ENCODE results near the gene ILDR1. TPM values are rescaled to one million over a fixed set of nuclear protein-coding genes. Genes with fewer than 3 reads are reported as not detected.

The ILDR1 gene
- under 1 TPM in 2 of 5 experiments, not detected in 3; 0.19 to 0.31 TPM for total RNA-seq
- not detected for polyA plus RNA-seq
- not detected for total RNA-seq

DNA sequence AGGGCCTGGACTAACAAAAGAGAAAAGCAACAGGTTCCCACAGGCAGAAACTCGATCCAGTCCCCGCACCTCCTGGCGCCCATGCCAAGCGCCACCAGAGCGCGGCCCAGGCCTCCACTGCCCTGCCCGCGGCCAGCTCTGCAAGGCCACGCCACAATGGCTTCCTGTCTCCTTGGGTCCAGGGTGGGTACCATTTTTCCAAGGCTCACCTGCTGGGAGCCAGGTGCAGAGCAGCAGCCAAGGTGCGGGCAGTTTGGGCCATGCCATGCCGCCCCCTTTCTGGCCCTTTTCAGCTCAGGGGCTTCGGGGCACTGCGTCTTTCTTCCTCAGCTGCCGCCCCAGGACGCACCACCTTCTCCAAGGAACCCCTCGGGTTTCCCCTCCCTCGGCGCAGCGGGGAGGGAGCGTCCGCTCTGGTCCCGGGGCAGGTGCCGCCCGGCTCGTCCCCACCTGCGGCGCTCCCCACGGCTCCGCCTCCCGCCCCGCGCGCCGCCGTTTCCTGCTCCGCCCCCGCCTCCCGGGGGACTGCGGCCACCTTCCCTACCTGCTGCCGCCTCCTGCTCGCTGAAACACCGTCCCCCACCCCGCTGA is at the start of gene ILDR1:
TSS of gene ILDR1 (minus strand) at position 437 of the 591 bp plus-strand sequence. CDS start at position 267, 170 bp downstream.
- no peaks in the 10 kb centered on the region for H3K9me3 ChIP-seq (ENCODE audit: control insufficient read depth in 2 of 3, low read length in 3 of 3)
- H3K27me3 ChIP-seq (ENCODE audit: control insufficient read depth in 2 of 2, insufficient read depth in 2 of 2, low read length in 2 of 2) = no peaks in the 10 kb centered on the region
- DNase-seq (peak in 2 of 9 donors; percentile 4 to 48), ATAC-seq (peak; percentile 32)
- no peak within 1 kb of the TSS for H3K4me3 ChIP-seq (ENCODE audit: low read length)
- intact Hi-C loops (cut with micrococcal nuclease) = no loop called here
- H3K9me3 Mint-ChIP-seq = peaks cover 0 to 2% (median 0%) of the 10 kb centered on the region in 11 donors
- H3K27ac Mint-ChIP-seq = no peak within 1 kb of the TSS
- POLR2A ChIA-PET = no interaction called here
- H3K36me3 Mint-ChIP-seq = peaks cover 0 to 4% (median 0%) of the 10 kb centered on the region in 5 donors
- H3K4me1 Mint-ChIP-seq = peaks cover 0 to 10% (median 3%) of the 10 kb centered on the region in 7 donors
- CTCF ChIA-PET = no interaction called here
- H3K27ac ChIP-seq (ENCODE audit: low read depth, low read length) = no peak within 1 kb of the TSS
- H3K4me1 ChIP-seq (ENCODE audit: control insufficient read depth in 2 of 2, insufficient read depth in 2 of 2, low read length in 2 of 2) = no peaks in the 10 kb centered on the region
- H3K4me3 Mint-ChIP-seq = peak within 1 kb of the TSS in 8 of 10 donors; percentile 49 to 81 (median 68)
- peaks cover 33 to 56% (median 54%) of the 10 kb centered on the region in 5 donors for H3K27me3 Mint-ChIP-seq
- no peaks in the 10 kb centered on the region for H3K36me3 ChIP-seq (ENCODE audit: control insufficient read depth in 2 of 3, insufficient read depth in 3 of 3, low read length in 3 of 3)

DNA sequence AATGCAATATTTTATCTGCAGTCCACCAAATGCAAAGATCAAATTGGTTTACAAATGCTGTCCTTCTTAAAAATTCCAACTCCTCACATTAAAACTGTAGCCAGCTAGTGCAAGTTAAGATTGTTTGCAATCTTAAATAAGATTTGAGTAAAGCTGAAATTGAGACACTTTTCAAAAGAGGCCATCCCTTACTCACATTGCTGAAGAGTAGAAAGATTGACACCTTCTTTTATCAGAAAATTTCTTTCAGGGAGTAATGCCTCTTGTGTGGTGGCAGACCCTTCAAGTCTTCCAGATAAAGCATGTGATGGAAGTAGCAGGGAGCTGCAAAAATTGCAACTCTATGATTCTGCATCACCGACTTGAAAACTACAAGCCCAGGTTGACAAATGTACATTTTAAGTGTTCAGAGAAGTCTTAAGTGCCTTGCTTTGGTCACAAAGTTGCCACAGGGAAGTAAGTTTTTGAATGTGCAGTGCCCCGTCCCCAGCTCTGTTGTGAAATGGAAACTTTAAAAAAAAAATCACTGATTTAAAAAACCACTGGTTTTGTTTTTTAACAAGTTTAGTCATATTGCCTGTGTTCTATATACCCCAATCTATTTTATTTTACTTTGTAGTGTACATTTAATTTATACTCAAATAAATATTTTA is 45.7 kb upstream of the ILDR1 start:
- ATAC-seq (no peak), DNase-seq (no peak)
- intact Hi-C loops (cut with micrococcal nuclease) = no loop called here
- H3K4me1 Mint-ChIP-seq = peaks cover 0 to 9% (median 0%) of the 10 kb centered on the region in 7 donors
- Histone ChIP-seq H3K27me3 (ENCODE audit: control insufficient read depth in 2 of 2, insufficient read depth in 2 of 2, low read length in 2 of 2) (no peaks in the 10 kb centered on the region), H3K36me3 (ENCODE audit: control insufficient read depth in 2 of 3, insufficient read depth in 3 of 3, low read length in 3 of 3) (no peaks in the 10 kb centered on the region), H3K4me1 (ENCODE audit: control insufficient read depth in 2 of 2, insufficient read depth in 2 of 2, low read length in 2 of 2) (no peaks in the 10 kb centered on the region), H3K4me3 (ENCODE audit: low read length) (no peak overlapping the region), H3K9me3 (ENCODE audit: control insufficient read depth in 2 of 3, low read length in 3 of 3) (no peaks in the 10 kb centered on the region), H3K27ac (ENCODE audit: low read depth, low read length) (no peak overlapping the region)
- peaks cover 0 to 4% (median 0%) of the 10 kb centered on the region in 5 donors for H3K36me3 Mint-ChIP-seq
- ChIA-PET CTCF (no interaction called here), POLR2A (no interaction called here)
- peaks cover 0 to 4% (median 0%) of the 10 kb centered on the region in 11 donors for H3K9me3 Mint-ChIP-seq
- no peak overlapping the region for H3K27ac Mint-ChIP-seq
- H3K27me3 Mint-ChIP-seq = peaks cover 0 to 12% (median 0%) of the 10 kb centered on the region in 5 donors
- H3K4me3 Mint-ChIP-seq = no peak overlapping the region

DNA sequence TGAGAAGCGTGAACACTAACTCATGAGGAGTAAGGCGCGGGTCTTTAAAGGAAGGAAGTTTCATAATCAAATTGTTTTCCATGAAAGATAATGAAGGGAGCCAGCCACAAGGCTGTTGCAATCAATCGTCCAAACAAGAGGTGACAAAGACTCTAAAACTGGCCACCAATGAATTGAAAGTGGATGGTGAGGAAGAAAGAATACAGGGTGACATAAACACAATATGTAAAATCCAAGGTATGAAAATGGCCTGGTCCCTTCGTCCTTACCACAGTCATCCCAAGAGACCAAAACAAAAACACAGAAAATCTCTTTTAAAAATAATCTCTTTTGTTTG is 45.1 kb upstream of the ILDR1 start:
- intact Hi-C loops (cut with micrococcal nuclease) = no loop called here
- no peak overlapping the region for H3K4me3 Mint-ChIP-seq

DNA sequence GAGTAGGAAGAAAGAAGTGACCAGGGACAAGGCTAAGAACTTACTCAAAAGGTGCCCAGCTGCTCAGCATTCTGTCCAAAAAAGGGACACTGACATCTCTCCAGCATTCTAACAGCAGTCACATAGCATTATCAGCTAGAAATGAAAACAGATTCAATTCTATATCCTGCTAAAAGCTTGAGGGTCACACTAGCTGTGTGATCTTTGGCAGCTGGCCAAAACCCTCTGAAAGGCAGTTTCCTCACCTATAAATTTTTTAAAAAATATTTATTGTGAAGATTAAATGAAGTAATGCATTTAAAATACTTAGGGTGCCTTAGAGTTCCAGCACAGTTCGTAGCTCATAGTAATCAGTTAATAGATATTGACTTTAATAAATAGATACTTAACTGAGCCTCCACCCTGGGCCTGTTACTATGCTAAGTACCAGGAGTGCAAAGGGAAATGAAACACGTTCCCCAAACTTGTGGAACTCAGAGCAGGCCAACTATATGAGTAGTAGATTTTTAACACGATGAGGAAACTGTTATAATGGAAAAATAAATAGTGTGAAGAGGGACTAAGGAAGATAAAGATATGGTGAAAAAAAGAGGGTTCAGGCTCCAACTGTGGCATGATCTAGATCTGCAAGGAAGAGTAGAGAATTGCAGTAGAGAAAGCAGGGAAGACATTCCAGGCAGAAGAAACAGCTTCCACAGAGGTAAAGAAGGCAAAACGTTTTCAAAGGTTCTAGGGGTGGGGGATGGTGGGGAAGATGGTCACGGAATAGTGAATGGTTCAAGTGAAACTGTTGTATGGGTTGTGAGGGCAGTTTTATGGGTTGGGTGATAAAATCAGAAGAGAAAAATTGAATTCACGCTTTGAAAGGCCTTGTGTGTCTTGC is 44.5 kb upstream of the ILDR1 start:
- H3K27me3 Mint-ChIP-seq = peaks cover 0 to 12% (median 0%) of the 10 kb centered on the region in 5 donors
- H3K9me3 ChIP-seq (ENCODE audit: control insufficient read depth in 2 of 3, low read length in 3 of 3) = no peaks in the 10 kb centered on the region
- ATAC-seq = no peak
- H3K36me3 ChIP-seq (ENCODE audit: control insufficient read depth in 2 of 3, insufficient read depth in 3 of 3, low read length in 3 of 3) = no peaks in the 10 kb centered on the region
- H3K27ac ChIP-seq (ENCODE audit: low read depth, low read length) = no peak overlapping the region
- CTCF ChIA-PET = no interaction called here
- H3K4me3 ChIP-seq (ENCODE audit: low read length) = no peak overlapping the region
- H3K27me3 ChIP-seq (ENCODE audit: control insufficient read depth in 2 of 2, insufficient read depth in 2 of 2, low read length in 2 of 2) = no peaks in the 10 kb centered on the region
- POLR2A ChIA-PET = no interaction called here
- H3K4me1 Mint-ChIP-seq = peaks cover 0 to 9% (median 0%) of the 10 kb centered on the region in 7 donors
- intact Hi-C loops (cut with micrococcal nuclease) = no loop called here
- H3K36me3 Mint-ChIP-seq = peaks cover 0 to 4% (median 0%) of the 10 kb centered on the region in 5 donors
- DNase-seq = no peak
- H3K9me3 Mint-ChIP-seq = peaks cover 0 to 2% (median 0%) of the 10 kb centered on the region in 11 donors
- H3K27ac Mint-ChIP-seq = no peak overlapping the region
- H3K4me3 Mint-ChIP-seq = peak overlapping the region in 1 of 10 donors; percentile 6
- no peaks in the 10 kb centered on the region for H3K4me1 ChIP-seq (ENCODE audit: control insufficient read depth in 2 of 2, insufficient read depth in 2 of 2, low read length in 2 of 2)

More for the DNA sequence above, 45.1 kb upstream of the ILDR1 start:
- ATAC-seq (peak; percentile 15), DNase-seq (no peak)
- ChIA-PET POLR2A (no interaction called here), CTCF (no interaction called here)
- Mint-ChIP-seq H3K4me1 (peaks cover 0 to 9% (median 0%) of the 10 kb centered on the region in 7 donors), H3K9me3 (peaks cover 0 to 4% (median 0%) of the 10 kb centered on the region in 11 donors), H3K27ac (no peak overlapping the region), H3K36me3 (peaks cover 0 to 4% (median 0%) of the 10 kb centered on the region in 5 donors), H3K27me3 (peaks cover 0 to 12% (median 0%) of the 10 kb centered on the region in 5 donors)
- Histone ChIP-seq H3K4me1 (ENCODE audit: control insufficient read depth in 2 of 2, insufficient read depth in 2 of 2, low read length in 2 of 2) (no peaks in the 10 kb centered on the region), H3K27me3 (ENCODE audit: control insufficient read depth in 2 of 2, insufficient read depth in 2 of 2, low read length in 2 of 2) (no peaks in the 10 kb centered on the region), H3K9me3 (ENCODE audit: control insufficient read depth in 2 of 3, low read length in 3 of 3) (no peaks in the 10 kb centered on the region), H3K4me3 (ENCODE audit: low read length) (no peak overlapping the region), H3K27ac (ENCODE audit: low read depth, low read length) (no peak overlapping the region), H3K36me3 (ENCODE audit: control insufficient read depth in 2 of 3, insufficient read depth in 3 of 3, low read length in 3 of 3) (no peaks in the 10 kb centered on the region)

DNA sequence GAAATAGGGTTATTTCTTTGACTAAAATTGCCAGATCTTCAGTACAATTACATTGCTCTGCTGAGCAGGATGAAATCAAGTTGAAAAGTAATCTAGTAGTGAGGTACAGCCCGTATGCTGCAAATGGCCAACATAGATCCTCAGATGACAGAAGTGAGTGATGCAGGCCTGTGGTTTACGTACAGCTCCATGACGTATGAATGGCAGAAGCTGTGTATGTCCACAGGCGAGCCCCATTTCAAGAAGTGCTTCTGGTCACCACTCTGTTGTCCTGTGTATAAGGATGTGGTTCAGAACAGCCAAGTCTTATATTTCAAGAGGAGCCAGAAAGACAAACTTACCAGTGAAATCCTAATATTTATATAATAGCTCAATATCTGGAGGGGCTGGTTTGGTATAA is 42.3 kb upstream of the ILDR1 start:
- DNase-seq = no peak
- H3K27me3 ChIP-seq (ENCODE audit: control insufficient read depth in 2 of 2, insufficient read depth in 2 of 2, low read length in 2 of 2) = no peaks in the 10 kb centered on the region
- no peaks in the 10 kb centered on the region for H3K4me1 ChIP-seq (ENCODE audit: control insufficient read depth in 2 of 2, insufficient read depth in 2 of 2, low read length in 2 of 2)
- H3K36me3 ChIP-seq (ENCODE audit: control insufficient read depth in 2 of 3, insufficient read depth in 3 of 3, low read length in 3 of 3) = no peaks in the 10 kb centered on the region
- intact Hi-C loops (cut with micrococcal nuclease) = no loop called here
- H3K9me3 Mint-ChIP-seq = peaks cover 0 to 2% (median 0%) of the 10 kb centered on the region in 11 donors
- no peak overlapping the region for H3K27ac ChIP-seq (ENCODE audit: low read depth, low read length)
- ChIA-PET CTCF (interaction anchor here (0.6 to 0.9 kb wide), 2 partner anchors 33 to 1267 kb away, joined by 3 read pairs; no protein-coding TSS in a partner anchor), POLR2A (no interaction called here)
- peaks cover 0 to 4% (median 0%) of the 10 kb centered on the region in 5 donors for H3K36me3 Mint-ChIP-seq
- H3K9me3 ChIP-seq (ENCODE audit: control insufficient read depth in 2 of 3, low read length in 3 of 3) = no peaks in the 10 kb centered on the region
- H3K27ac Mint-ChIP-seq = no peak overlapping the region
- H3K4me3 ChIP-seq (ENCODE audit: low read length) = no peak overlapping the region
- no peak overlapping the region for H3K4me3 Mint-ChIP-seq
- ATAC-seq = peak; percentile 82
- H3K27me3 Mint-ChIP-seq = peaks cover 0 to 11% (median 0%) of the 10 kb centered on the region in 5 donors
- peaks cover 0 to 9% (median 0%) of the 10 kb centered on the region in 7 donors for H3K4me1 Mint-ChIP-seq

DNA sequence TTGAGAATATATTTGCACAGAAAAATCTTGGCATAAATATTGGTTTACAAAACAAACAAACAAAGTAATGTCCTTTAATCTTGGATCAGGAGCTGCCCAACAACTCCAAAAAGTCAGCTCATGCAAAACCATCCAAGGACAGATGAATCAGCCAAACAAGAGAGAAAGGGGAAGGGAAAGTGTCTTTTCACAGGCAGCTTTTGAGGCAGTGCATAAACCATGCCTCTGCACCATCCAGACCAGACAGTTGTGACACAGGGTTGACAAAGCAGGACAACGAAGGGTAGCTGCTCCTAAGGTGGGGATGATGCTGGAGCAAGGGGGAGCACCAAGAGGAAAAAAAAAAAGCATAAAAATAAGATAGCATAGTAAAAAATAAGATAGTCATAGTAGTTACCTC is 41.9 kb upstream of the ILDR1 start:
- Histone ChIP-seq H3K36me3 (ENCODE audit: control insufficient read depth in 2 of 3, insufficient read depth in 3 of 3, low read length in 3 of 3) (no peaks in the 10 kb centered on the region), H3K27me3 (ENCODE audit: control insufficient read depth in 2 of 2, insufficient read depth in 2 of 2, low read length in 2 of 2) (no peaks in the 10 kb centered on the region), H3K9me3 (ENCODE audit: control insufficient read depth in 2 of 3, low read length in 3 of 3) (no peaks in the 10 kb centered on the region), H3K4me1 (ENCODE audit: control insufficient read depth in 2 of 2, insufficient read depth in 2 of 2, low read length in 2 of 2) (no peaks in the 10 kb centered on the region), H3K27ac (ENCODE audit: low read depth, low read length) (no peak overlapping the region), H3K4me3 (ENCODE audit: low read length) (no peak overlapping the region)
- ChIA-PET POLR2A (no interaction called here), CTCF (interaction anchor here (0.6 to 0.9 kb wide), 2 partner anchors 33 to 1267 kb away, joined by 3 read pairs; no protein-coding TSS in a partner anchor)
- Mint-ChIP-seq H3K36me3 (peaks cover 0 to 4% (median 0%) of the 10 kb centered on the region in 5 donors), H3K4me3 (no peak overlapping the region), H3K4me1 (peaks cover 0 to 9% (median 0%) of the 10 kb centered on the region in 7 donors), H3K9me3 (peaks cover 0 to 2% (median 0%) of the 10 kb centered on the region in 11 donors), H3K27me3 (peaks cover 1 to 13% (median 3%) of the 10 kb centered on the region in 5 donors), H3K27ac (no peak overlapping the region)
- peak; percentile 78 for ATAC-seq
- intact Hi-C loops (cut with micrococcal nuclease) = no loop called here
- no peak for DNase-seq

Measured in naive thymus-derived CD4-positive, alpha-beta T cell (primary cell).